ENCODE data around the gene RAB31. TPM values are rescaled to one million over a fixed set of nuclear protein-coding genes. Genes with fewer than 3 reads are reported as not detected.
A peak's percentile ranks its signal among the peaks of the same experiment; 100 is the strongest.

RAB31 gene
- total and polyA plus RNA-seq, 2 of the 13 experiments (the other 11 are each of a cell fraction or from before 2014, with no cell fraction given), result 1.1 to 1.7 TPM

GRCh38 chr18:9806905-9807304 lies 98.8 kb downstream of the RAB31 start (continued):
- TF ChIP-seq, protein P1, sequence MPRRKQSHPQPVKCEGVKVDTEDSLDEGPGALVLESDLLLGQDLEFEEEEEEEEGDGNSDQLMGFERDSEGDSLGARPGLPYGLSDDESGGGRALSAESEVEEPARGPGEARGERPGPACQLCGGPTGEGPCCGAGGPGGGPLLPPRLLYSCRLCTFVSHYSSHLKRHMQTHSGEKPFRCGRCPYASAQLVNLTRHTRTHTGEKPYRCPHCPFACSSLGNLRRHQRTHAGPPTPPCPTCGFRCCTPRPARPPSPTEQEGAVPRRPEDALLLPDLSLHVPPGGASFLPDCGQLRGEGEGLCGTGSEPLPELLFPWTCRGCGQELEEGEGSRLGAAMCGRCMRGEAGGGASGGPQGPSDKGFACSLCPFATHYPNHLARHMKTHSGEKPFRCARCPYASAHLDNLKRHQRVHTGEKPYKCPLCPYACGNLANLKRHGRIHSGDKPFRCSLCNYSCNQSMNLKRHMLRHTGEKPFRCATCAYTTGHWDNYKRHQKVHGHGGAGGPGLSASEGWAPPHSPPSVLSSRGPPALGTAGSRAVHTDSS (CRISPR knock-in tag; conservative IDR thresholded peaks at IDR 0.05), result no peak
- no peak for TF ChIP-seq ATF5 (CRISPR knock-in tag; IDR thresholded peaks at IDR 0.05; ENCODE audit: low read depth)
- TF ChIP-seq ZNF354B (CRISPR knock-in tag; IDR thresholded peaks at IDR 0.05), result no peak
- no peak for TF ChIP-seq ZKSCAN1 (IDR thresholded peaks at IDR 0.05; ENCODE audit: low read length)
- TF ChIP-seq AGO1 (IDR thresholded peaks at IDR 0.05; ENCODE audit: low read depth, low read length, poor library complexity, severe bottlenecking), result no peak
- TF ChIP-seq ZFY (CRISPR knock-in tag; IDR thresholded peaks at IDR 0.05), result peak; percentile 24; the same call in 1 of the 2 replicates
- no peak for TF ChIP-seq ZNF496 (CRISPR knock-in tag; IDR thresholded peaks at IDR 0.05; ENCODE audit: insufficient replicate concordance)
- no peak for TF ChIP-seq NR1H2 (CRISPR knock-in tag; IDR thresholded peaks at IDR 0.05; ENCODE audit: borderline replicate concordance, low read depth)
- no peak for TF ChIP-seq JUNB (CRISPR knock-in tag; IDR thresholded peaks at IDR 0.05; ENCODE audit: borderline replicate concordance)
- 0 out of 2 replicates have a peak, but pooled peaks have one; percentile 24 for TF ChIP-seq KDM1A (CRISPR knock-in tag; IDR thresholded peaks at IDR 0.05)
- TF ChIP-seq, protein P2, sequence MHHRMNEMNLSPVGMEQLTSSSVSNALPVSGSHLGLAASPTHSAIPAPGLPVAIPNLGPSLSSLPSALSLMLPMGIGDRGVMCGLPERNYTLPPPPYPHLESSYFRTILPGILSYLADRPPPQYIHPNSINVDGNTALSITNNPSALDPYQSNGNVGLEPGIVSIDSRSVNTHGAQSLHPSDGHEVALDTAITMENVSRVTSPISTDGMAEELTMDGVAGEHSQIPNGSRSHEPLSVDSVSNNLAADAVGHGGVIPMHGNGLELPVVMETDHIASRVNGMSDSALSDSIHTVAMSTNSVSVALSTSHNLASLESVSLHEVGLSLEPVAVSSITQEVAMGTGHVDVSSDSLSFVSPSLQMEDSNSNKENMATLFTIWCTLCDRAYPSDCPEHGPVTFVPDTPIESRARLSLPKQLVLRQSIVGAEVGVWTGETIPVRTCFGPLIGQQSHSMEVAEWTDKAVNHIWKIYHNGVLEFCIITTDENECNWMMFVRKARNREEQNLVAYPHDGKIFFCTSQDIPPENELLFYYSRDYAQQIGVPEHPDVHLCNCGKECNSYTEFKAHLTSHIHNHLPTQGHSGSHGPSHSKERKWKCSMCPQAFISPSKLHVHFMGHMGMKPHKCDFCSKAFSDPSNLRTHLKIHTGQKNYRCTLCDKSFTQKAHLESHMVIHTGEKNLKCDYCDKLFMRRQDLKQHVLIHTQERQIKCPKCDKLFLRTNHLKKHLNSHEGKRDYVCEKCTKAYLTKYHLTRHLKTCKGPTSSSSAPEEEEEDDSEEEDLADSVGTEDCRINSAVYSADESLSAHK (CRISPR knock-in tag; IDR thresholded peaks at IDR 0.05; ENCODE audit: borderline replicate concordance), result no peak
- TF ChIP-seq SMYD3 (CRISPR knock-in tag; IDR thresholded peaks at IDR 0.05), result no peak; the same call in 1 of the 2 replicates
- TF ChIP-seq MLLT10 (CRISPR knock-in tag; IDR thresholded peaks at IDR 0.05), result no peak
- TF ChIP-seq NKX3-1 (CRISPR knock-in tag; IDR thresholded peaks at IDR 0.05), result no peak
- TF ChIP-seq PHF8 (CRISPR knock-in tag; IDR thresholded peaks at IDR 0.05), result peak; percentile 27; the same call in 1 of the 2 replicates
- TF ChIP-seq MXD4 (CRISPR knock-in tag; IDR thresholded peaks at IDR 0.05), result no peak
- TF ChIP-seq ZNF143 (CRISPR knock-in tag; IDR thresholded peaks at IDR 0.05), result no peak
- TF ChIP-seq, protein P3, sequence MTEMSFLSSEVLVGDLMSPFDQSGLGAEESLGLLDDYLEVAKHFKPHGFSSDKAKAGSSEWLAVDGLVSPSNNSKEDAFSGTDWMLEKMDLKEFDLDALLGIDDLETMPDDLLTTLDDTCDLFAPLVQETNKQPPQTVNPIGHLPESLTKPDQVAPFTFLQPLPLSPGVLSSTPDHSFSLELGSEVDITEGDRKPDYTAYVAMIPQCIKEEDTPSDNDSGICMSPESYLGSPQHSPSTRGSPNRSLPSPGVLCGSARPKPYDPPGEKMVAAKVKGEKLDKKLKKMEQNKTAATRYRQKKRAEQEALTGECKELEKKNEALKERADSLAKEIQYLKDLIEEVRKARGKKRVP (CRISPR knock-in tag; IDR thresholded peaks at IDR 0.05), result no peak
- no peak for TF ChIP-seq ZNF138 (CRISPR knock-in tag; IDR thresholded peaks at IDR 0.05; ENCODE audit: low read depth)
- no peak for TF ChIP-seq ZBTB10 (CRISPR knock-in tag; IDR thresholded peaks at IDR 0.05; ENCODE audit: borderline replicate concordance)
- TF ChIP-seq THAP7 (CRISPR knock-in tag; IDR thresholded peaks at IDR 0.05), result no peak
